ENCODE measurements around the gene ADCY9.

Gene ADCY9

DNA sequence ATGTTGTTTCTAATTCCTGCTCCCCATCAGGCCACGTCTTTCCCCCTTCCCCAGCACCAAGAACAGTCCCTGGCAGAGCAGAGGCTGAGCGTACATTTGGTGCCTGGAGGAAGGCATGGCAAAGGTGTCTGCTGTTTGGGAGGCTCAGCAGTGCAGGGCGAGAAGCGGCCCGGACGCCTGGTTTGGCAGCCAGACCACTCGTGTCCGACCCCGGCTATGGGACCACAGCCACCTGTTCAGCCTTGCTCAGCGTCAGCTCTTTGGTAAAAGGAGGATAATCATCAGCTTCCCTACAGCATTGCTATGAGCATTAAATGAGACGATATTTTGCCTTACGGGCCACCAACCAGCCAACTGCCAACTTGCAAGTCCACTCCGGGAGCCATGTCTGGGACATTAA lies 129.0 kb downstream of the ADCY9 start:
- Histone ChIP-seq H3K4me1 (ENCODE audit: control insufficient read depth, low read length) (no peaks in the 10 kb centered on the region), H3K27ac (ENCODE audit: low read depth, low read length) (no peak overlapping the region), H3K9me2 (replicated peaks; ENCODE audit: control insufficient read depth, low read length) (no peaks in the 10 kb centered on the region), H3K36me3 (ENCODE audit: control insufficient read depth, low read length) (no peaks in the 10 kb centered on the region), H3K9me3 (ENCODE audit: control insufficient read depth, insufficient read depth, low read length) (no peaks in the 10 kb centered on the region), H3K4me3 (ENCODE audit: low read length) (no peak overlapping the region), H4K20me1 (ENCODE audit: control insufficient read depth, insufficient read depth, low read depth, low read length) (no peaks in the 10 kb centered on the region), H3F3A (ENCODE audit: control insufficient read depth, insufficient read depth) (no peaks in the 10 kb centered on the region), H3K27me3 (ENCODE audit: control insufficient read depth, low read length) (no peaks in the 10 kb centered on the region), H3K4me2 (ENCODE audit: low read length) (no peak overlapping the region), H3K79me2 (ENCODE audit: control insufficient read depth, low read length) (no peaks in the 10 kb centered on the region)
- TF ChIP-seq, protein P1, sequence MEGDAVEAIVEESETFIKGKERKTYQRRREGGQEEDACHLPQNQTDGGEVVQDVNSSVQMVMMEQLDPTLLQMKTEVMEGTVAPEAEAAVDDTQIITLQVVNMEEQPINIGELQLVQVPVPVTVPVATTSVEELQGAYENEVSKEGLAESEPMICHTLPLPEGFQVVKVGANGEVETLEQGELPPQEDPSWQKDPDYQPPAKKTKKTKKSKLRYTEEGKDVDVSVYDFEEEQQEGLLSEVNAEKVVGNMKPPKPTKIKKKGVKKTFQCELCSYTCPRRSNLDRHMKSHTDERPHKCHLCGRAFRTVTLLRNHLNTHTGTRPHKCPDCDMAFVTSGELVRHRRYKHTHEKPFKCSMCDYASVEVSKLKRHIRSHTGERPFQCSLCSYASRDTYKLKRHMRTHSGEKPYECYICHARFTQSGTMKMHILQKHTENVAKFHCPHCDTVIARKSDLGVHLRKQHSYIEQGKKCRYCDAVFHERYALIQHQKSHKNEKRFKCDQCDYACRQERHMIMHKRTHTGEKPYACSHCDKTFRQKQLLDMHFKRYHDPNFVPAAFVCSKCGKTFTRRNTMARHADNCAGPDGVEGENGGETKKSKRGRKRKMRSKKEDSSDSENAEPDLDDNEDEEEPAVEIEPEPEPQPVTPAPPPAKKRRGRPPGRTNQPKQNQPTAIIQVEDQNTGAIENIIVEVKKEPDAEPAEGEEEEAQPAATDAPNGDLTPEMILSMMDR (IDR thresholded peaks at IDR 0.05; ENCODE audit: low read depth, low read length, poor library complexity, severe bottlenecking), result no peak
- TF ChIP-seq EZH2phosphoT487 (IDR thresholded peaks at IDR 0.05; ENCODE audit: borderline replicate concordance, low read length), result no peak

GRCh38 chr16:3986235-3986544 lies 130.1 kb downstream of the ADCY9 start:
- Histone ChIP-seq H3K9me3 (ENCODE audit: control insufficient read depth, insufficient read depth, low read length) (no peaks in the 10 kb centered on the region), H3K79me2 (ENCODE audit: control insufficient read depth, low read length) (no peaks in the 10 kb centered on the region), H3K27me3 (ENCODE audit: control insufficient read depth, low read length) (no peaks in the 10 kb centered on the region), H4K20me1 (ENCODE audit: control insufficient read depth, insufficient read depth, low read depth, low read length) (no peaks in the 10 kb centered on the region), H3K27ac (ENCODE audit: low read depth, low read length) (no peak overlapping the region), H3K4me1 (ENCODE audit: control insufficient read depth, low read length) (no peaks in the 10 kb centered on the region), H3K4me2 (ENCODE audit: low read length) (no peak overlapping the region), H3K4me3 (ENCODE audit: low read length) (no peak overlapping the region), H3F3A (ENCODE audit: control insufficient read depth, insufficient read depth) (no peaks in the 10 kb centered on the region), H3K9me2 (replicated peaks; ENCODE audit: control insufficient read depth, low read length) (no peaks in the 10 kb centered on the region), H3K36me3 (ENCODE audit: control insufficient read depth, low read length) (no peaks in the 10 kb centered on the region)
- TF ChIP-seq EZH2phosphoT487 (IDR thresholded peaks at IDR 0.05; ENCODE audit: borderline replicate concordance, low read length), result no peak
- TF ChIP-seq, protein P1 (IDR thresholded peaks at IDR 0.05; ENCODE audit: low read depth, low read length, poor library complexity, severe bottlenecking), result no peak

GRCh38 chr16:3984111-3985060 lies 131.9 kb downstream of the ADCY9 start:
- Histone ChIP-seq H3K4me3 (ENCODE audit: low read length) (no peak overlapping the region), H3K79me2 (ENCODE audit: control insufficient read depth, low read length) (no peaks in the 10 kb centered on the region), H3K9me2 (replicated peaks; ENCODE audit: control insufficient read depth, low read length) (no peaks in the 10 kb centered on the region), H3K4me1 (ENCODE audit: control insufficient read depth, low read length) (no peaks in the 10 kb centered on the region), H3K9me3 (ENCODE audit: control insufficient read depth, insufficient read depth, low read length) (no peaks in the 10 kb centered on the region), H4K20me1 (ENCODE audit: control insufficient read depth, insufficient read depth, low read depth, low read length) (no peaks in the 10 kb centered on the region), H3F3A (ENCODE audit: control insufficient read depth, insufficient read depth) (no peaks in the 10 kb centered on the region), H3K36me3 (ENCODE audit: control insufficient read depth, low read length) (no peaks in the 10 kb centered on the region), H3K27me3 (ENCODE audit: control insufficient read depth, low read length) (no peaks in the 10 kb centered on the region), H3K27ac (ENCODE audit: low read depth, low read length) (no peak overlapping the region), H3K4me2 (ENCODE audit: low read length) (no peak overlapping the region)
- no peak for TF ChIP-seq EZH2phosphoT487 (IDR thresholded peaks at IDR 0.05; ENCODE audit: borderline replicate concordance, low read length)
- TF ChIP-seq, protein P1 (IDR thresholded peaks at IDR 0.05; ENCODE audit: low read depth, low read length, poor library complexity, severe bottlenecking), result no peak

Measured in DOHH2 (cell line).